ENCODE results near the gene ASGR2. TPM values are rescaled to one million over a fixed set of nuclear protein-coding genes. Genes with fewer than 3 reads are reported as not detected.
A peak's percentile ranks its signal among the peaks of the same experiment; 100 is the strongest.

ASGR2 gene
- total and polyA plus RNA-seq, 2 of the 13 experiments (the other 11 are each of a cell fraction or from before 2014, with no cell fraction given), result 320 to 754 TPM

DNA sequence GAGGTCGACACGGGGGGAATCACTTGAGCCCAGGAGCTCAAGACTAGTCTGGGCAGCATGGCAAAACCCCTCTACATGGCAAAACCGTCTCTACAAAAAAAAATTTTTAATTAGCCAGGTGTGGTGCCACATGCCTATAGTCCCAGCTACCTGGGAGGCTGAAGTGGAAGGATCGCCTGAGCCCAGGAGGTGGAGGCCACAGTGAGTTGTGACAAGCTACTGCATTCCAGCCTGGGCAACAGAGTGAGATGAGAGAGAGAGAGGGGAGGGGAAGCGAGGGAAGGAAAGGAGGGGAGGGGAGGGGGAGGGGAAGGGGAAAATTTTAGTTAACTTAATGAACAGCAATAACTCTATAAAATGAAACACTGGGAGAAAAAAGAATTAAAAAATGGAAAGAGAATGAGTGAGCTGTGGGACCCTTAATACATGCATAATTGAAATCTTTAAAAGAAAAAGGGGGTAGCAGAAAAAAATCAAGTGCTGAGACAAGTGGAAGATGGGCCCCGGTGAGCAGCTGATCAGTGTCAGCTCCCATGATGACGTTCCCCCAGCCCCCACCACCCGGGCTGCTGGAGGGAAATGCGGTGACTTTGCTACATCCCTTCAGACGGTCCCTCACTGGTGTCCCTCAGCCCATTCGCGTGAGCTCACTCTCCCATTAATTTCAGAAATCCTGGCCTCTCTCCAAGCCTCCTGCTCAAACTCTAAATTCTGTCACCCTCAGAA is 2.7 kb downstream of the ASGR2 start (continued):
- TF ChIP-seq, protein P1, sequence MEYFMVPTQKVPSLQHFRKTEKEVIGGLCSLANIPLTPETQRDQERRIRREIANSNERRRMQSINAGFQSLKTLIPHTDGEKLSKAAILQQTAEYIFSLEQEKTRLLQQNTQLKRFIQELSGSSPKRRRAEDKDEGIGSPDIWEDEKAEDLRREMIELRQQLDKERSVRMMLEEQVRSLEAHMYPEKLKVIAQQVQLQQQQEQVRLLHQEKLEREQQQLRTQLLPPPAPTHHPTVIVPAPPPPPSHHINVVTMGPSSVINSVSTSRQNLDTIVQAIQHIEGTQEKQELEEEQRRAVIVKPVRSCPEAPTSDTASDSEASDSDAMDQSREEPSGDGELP (IDR thresholded peaks at IDR 0.05; ENCODE audit: borderline replicate concordance, low read depth), result peak; percentile 73; the same call in 1 of the 2 replicates
- TF ChIP-seq, protein P2, sequence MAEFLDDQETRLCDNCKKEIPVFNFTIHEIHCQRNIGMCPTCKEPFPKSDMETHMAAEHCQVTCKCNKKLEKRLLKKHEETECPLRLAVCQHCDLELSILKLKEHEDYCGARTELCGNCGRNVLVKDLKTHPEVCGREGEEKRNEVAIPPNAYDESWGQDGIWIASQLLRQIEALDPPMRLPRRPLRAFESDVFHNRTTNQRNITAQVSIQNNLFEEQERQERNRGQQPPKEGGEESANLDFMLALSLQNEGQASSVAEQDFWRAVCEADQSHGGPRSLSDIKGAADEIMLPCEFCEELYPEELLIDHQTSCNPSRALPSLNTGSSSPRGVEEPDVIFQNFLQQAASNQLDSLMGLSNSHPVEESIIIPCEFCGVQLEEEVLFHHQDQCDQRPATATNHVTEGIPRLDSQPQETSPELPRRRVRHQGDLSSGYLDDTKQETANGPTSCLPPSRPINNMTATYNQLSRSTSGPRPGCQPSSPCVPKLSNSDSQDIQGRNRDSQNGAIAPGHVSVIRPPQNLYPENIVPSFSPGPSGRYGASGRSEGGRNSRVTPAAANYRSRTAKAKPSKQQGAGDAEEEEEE (CRISPR knock-in tag; IDR thresholded peaks at IDR 0.05; ENCODE audit: borderline replicate concordance), result no peak
- no peak for TF ChIP-seq SIX4 (CRISPR knock-in tag; IDR thresholded peaks at IDR 0.05)
- TF ChIP-seq, protein P3, sequence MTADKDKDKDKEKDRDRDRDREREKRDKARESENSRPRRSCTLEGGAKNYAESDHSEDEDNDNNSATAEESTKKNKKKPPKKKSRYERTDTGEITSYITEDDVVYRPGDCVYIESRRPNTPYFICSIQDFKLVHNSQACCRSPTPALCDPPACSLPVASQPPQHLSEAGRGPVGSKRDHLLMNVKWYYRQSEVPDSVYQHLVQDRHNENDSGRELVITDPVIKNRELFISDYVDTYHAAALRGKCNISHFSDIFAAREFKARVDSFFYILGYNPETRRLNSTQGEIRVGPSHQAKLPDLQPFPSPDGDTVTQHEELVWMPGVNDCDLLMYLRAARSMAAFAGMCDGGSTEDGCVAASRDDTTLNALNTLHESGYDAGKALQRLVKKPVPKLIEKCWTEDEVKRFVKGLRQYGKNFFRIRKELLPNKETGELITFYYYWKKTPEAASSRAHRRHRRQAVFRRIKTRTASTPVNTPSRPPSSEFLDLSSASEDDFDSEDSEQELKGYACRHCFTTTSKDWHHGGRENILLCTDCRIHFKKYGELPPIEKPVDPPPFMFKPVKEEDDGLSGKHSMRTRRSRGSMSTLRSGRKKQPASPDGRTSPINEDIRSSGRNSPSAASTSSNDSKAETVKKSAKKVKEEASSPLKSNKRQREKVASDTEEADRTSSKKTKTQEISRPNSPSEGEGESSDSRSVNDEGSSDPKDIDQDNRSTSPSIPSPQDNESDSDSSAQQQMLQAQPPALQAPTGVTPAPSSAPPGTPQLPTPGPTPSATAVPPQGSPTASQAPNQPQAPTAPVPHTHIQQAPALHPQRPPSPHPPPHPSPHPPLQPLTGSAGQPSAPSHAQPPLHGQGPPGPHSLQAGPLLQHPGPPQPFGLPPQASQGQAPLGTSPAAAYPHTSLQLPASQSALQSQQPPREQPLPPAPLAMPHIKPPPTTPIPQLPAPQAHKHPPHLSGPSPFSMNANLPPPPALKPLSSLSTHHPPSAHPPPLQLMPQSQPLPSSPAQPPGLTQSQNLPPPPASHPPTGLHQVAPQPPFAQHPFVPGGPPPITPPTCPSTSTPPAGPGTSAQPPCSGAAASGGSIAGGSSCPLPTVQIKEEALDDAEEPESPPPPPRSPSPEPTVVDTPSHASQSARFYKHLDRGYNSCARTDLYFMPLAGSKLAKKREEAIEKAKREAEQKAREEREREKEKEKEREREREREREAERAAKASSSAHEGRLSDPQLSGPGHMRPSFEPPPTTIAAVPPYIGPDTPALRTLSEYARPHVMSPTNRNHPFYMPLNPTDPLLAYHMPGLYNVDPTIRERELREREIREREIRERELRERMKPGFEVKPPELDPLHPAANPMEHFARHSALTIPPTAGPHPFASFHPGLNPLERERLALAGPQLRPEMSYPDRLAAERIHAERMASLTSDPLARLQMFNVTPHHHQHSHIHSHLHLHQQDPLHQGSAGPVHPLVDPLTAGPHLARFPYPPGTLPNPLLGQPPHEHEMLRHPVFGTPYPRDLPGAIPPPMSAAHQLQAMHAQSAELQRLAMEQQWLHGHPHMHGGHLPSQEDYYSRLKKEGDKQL (CRISPR knock-in tag; IDR thresholded peaks at IDR 0.05; ENCODE audit: low read depth), result no peak
- no peak for TF ChIP-seq NFIB (CRISPR knock-in tag; IDR thresholded peaks at IDR 0.05; ENCODE audit: borderline replicate concordance)
- TF ChIP-seq KLF16 (CRISPR knock-in tag; IDR thresholded peaks at IDR 0.05), result no peak
- TF ChIP-seq, protein P4, sequence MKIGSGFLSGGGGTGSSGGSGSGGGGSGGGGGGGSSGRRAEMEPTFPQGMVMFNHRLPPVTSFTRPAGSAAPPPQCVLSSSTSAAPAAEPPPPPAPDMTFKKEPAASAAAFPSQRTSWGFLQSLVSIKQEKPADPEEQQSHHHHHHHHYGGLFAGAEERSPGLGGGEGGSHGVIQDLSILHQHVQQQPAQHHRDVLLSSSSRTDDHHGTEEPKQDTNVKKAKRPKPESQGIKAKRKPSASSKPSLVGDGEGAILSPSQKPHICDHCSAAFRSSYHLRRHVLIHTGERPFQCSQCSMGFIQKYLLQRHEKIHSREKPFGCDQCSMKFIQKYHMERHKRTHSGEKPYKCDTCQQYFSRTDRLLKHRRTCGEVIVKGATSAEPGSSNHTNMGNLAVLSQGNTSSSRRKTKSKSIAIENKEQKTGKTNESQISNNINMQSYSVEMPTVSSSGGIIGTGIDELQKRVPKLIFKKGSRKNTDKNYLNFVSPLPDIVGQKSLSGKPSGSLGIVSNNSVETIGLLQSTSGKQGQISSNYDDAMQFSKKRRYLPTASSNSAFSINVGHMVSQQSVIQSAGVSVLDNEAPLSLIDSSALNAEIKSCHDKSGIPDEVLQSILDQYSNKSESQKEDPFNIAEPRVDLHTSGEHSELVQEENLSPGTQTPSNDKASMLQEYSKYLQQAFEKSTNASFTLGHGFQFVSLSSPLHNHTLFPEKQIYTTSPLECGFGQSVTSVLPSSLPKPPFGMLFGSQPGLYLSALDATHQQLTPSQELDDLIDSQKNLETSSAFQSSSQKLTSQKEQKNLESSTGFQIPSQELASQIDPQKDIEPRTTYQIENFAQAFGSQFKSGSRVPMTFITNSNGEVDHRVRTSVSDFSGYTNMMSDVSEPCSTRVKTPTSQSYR (CRISPR knock-in tag; IDR thresholded peaks at IDR 0.05; ENCODE audit: borderline replicate concordance), result peak; percentile 70; the same call in 1 of the 2 replicates
- 0 out of 2 replicates have a peak, but pooled peaks have one; percentile 20 for TF ChIP-seq SOX5 (CRISPR knock-in tag; IDR thresholded peaks at IDR 0.05; ENCODE audit: borderline replicate concordance)
- TF ChIP-seq TEAD3 (CRISPR knock-in tag; optimal IDR thresholded peaks at IDR 0.05; ENCODE audit: borderline replicate concordance), result peak; percentile 60
- no peak for TF ChIP-seq TOE1 (CRISPR knock-in tag; IDR thresholded peaks at IDR 0.05)
- TF ChIP-seq ZNF251 (CRISPR knock-in tag; IDR thresholded peaks at IDR 0.05), result no peak
- 0 out of 2 replicates have a peak, but pooled peaks have one; percentile 27 for TF ChIP-seq SAP130 (CRISPR knock-in tag; IDR thresholded peaks at IDR 0.05; ENCODE audit: low read depth)
- TF ChIP-seq PCBP1 (IDR thresholded peaks at IDR 0.05; ENCODE audit: borderline replicate concordance, low read depth, low read length), result peak; percentile 82; the same call in 1 of the 2 replicates
- peak; percentile 25; the same call in 1 of the 2 replicates for TF ChIP-seq ZMYM3 (CRISPR knock-in tag; IDR thresholded peaks at IDR 0.05)
- TF ChIP-seq, protein P5, sequence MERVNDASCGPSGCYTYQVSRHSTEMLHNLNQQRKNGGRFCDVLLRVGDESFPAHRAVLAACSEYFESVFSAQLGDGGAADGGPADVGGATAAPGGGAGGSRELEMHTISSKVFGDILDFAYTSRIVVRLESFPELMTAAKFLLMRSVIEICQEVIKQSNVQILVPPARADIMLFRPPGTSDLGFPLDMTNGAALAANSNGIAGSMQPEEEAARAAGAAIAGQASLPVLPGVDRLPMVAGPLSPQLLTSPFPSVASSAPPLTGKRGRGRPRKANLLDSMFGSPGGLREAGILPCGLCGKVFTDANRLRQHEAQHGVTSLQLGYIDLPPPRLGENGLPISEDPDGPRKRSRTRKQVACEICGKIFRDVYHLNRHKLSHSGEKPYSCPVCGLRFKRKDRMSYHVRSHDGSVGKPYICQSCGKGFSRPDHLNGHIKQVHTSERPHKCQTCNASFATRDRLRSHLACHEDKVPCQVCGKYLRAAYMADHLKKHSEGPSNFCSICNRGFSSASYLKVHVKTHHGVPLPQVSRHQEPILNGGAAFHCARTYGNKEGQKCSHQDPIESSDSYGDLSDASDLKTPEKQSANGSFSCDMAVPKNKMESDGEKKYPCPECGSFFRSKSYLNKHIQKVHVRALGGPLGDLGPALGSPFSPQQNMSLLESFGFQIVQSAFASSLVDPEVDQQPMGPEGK (CRISPR knock-in tag; IDR thresholded peaks at IDR 0.05), result peak; percentile 70; the same call in 1 of the 2 replicates
